HG03565 (cell line): Measurements from ENCODE around the gene RNFT1.
"Not testable (repeated sequence)": the region's sequence is repeated elsewhere in the genome, so short reads cannot be mapped to it uniquely, and the experiment has no call there.

Experiments
- ATAC-seq: cut with Tn5 transposase; IDR thresholded peaks from one replicate; pipeline ENCODE4 v1.9.1; 2021; ENCODE audit warnings: mild to moderate bottlenecking, moderate library complexity; ENCODE audit not compliant: unreplicated experiment

Gene RNFT1

GRCh38 chr17:59964482-59965328 lies at the start of gene RNFT1:
Gene RNFT1, minus strand, starts transcription at chr17:59964740. Its CDS starts 77 bp downstream, at chr17:59964663.
- ATAC-seq, result no peak

GRCh38 chr17:60009326-60009725 lies 44.8 kb upstream of the RNFT1 start:
- ATAC-seq, result not testable (repeated sequence)

GRCh38 chr17:60008377-60008776 lies 43.8 kb upstream of the RNFT1 start:
- not testable (repeated sequence) for ATAC-seq

DNA sequence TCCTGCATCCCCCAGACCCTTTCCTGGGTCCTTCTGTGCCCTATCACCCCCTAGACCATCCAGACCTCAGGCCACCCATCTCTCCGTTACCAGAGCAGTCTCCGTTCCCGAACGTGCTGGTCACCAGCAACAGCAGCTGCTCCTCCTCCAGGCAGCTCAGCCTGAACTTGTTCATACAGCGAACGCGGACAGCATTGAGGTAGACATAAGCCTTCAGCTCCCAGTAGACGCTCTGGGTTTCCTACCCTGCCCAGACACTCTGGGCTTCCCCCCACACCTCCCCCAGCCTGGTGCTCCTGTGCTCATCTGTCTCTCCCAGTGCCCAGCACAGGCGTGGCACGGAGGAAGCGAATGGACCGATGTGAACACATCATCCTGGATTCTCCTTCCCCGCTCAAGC lies 41.6 kb upstream of the RNFT1 start:
- ATAC-seq, result no peak

GRCh38 chr17:60004561-60004960 lies 40.0 kb upstream of the RNFT1 start:
- not testable (repeated sequence) for ATAC-seq

- not testable (repeated sequence) for ATAC-seq
Measured at GRCh38 chr17:60002405-60002804, 37.9 kb upstream of the RNFT1 start.

GRCh38 chr17:59996608-59997007 lies 32.1 kb upstream of the RNFT1 start:
- not testable (repeated sequence) for ATAC-seq

DNA sequence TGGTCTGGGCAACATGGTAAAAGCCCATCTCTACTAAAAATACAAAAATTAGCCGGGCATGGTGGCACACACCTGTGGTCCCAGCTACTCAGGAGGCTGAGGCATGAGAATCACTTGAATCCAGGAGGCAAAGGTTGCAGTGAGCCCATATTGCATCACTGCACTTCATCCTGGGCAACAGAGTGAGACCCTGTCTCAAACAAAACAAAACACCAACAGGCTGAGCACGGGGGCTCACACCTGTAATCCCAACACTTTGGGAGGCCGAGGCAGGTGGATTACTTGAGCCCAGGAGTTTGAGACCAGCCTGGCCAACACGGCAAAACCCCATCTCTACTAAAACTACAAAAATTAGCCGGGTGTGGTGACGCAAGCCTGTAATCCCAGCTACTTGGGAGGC lies 10.6 kb upstream of the RNFT1 start:
- not testable (repeated sequence) for ATAC-seq

DNA sequence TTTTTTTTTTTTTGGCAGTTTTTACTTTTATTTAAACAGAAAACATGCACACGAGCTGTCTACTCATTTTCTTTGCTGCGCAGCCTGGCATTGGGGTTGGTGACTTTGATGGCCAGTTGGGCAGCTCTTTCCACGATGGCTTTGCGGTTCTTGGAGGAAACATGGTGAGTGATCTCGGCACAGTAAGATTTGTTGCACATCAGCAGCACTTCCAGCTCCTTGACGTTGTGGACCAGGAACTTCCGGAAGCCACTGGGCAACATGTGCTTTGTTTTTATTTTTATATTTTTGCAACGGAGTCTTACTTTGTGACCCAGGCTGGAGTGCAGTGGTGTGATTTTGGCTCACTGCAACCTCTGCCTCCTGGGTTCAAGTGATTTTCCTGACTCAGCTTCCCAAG lies 8.9 kb upstream of the RNFT1 start:
- ATAC-seq, result not testable (repeated sequence)

DNA sequence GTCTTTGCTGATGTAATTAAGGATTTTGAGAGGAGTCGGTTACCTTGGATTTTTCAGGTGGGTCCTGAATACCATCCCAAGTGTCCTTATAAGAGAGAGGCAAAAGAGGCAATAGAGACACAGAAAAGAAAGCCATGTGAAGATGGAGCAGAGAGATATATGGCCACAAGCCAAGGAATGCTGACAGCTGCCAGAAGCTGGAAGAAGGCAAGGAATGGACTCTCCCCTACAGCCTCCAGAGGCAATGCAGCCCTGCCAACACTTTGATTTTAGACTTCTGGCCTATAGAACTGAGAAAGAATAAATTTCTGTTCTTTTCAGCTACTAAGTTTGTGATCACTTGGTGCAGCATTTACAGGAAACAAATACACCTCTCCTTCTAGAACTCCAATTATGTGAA lies 8.2 kb upstream of the RNFT1 start:
- ATAC-seq, result no peak

DNA sequence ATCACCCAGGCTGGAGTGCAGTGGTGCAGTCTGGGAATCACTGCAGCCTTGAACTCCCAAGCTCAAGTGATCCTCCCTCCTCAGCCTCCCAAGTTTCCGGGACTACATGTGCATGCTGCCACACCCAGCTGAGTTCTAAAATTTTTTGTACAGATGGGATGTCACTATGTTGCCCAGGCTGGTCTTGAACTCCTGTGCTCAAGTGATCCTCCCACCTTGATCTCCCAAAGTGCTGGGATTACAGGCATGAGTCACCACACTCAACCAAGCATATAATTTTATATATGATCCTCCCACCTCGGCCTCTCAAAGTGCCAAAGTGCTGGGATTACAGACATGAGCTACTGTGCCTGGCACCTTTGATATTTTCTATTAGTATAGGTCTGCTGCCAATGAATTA lies 7.2 kb upstream of the RNFT1 start:
- ATAC-seq, result not testable (repeated sequence)

DNA sequence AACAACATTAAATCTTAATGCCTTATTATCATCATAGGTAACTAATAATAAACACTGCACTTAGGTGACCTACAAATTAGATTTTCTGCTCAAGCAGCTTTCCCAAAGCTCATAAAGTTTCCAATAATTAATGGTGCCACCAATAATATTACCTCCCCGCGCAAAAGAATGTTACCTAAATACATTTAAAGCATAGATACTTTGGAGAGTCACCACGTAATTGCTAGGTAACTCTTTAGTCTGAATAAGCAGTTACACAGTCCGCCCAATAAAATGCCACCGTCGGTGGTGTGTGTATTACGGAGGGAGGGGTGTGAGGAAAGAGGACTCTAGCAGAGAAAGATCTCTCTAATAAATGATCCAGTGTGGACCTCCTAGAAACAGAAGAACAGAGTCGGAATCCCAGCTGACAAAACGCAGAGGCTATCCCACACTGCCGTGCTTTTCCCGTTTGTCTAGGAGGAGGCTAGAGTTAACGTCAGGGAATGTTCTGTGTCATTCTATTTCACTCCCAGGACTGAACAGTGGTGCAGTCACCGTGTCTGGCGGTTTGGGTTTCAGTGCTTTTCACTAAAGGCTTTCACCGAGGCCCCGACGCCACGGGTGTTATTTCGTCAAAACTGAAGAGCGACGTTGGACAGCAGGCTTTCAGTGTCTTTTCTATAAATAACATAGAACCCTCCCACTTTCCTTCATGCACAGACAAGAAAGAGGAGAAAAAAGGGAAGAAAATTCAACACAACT lies 630 bp downstream of the RNFT1 start:
- ATAC-seq, result no peak

- ATAC-seq, result no peak
Measured at GRCh38 chr17:59962739-59963318, 1.7 kb downstream of the RNFT1 start.

DNA sequence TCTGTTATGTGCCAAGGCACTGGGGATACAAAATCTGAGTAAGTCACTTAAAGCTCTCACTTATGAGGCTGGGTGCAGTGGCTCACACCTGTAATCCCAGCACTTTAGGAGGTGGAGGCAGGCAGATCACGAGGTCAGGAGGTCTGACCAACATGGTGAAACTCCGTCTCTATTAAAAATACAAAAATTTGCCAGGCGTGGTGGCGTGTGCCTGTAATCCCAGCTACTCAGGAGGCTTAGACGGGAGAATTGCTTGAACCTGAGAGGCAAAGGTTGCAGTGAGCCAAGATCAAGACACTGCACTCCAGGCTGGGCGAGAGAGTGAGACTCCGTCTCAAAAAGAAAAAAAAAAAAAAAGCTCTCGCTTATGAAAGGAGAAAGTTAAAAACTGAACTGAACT lies 5.0 kb downstream of the RNFT1 start:
- not testable (repeated sequence) for ATAC-seq

DNA sequence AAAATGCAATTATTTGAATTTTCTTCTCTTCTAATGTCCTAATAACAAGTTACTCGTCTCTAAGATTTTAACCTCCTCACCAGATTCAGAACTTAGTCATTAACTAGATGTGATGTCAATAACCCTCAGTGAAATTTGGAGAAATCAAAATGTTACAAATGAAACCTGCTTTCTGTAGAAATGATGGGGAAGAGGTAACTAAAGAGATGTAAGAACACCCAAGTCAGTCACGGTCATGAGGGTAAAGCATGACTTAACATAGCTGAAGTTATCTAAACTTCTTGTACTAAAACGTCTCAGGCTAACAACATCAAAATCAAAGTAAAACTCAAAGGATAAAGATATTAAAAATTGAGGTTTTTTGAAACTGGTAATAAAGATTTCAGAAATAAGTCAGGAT lies 9.7 kb downstream of the RNFT1 start:
- no peak for ATAC-seq

- ATAC-seq, result no peak
Measured at GRCh38 chr17:59950049-59950448, 14.5 kb downstream of the RNFT1 start.

- ATAC-seq, result not testable (repeated sequence)
Measured at GRCh38 chr17:59947310-59947709, 17.2 kb downstream of the RNFT1 start.

GRCh38 chr17:59946433-59946832 lies 18.1 kb downstream of the RNFT1 start:
- ATAC-seq, result not testable (repeated sequence)

DNA sequence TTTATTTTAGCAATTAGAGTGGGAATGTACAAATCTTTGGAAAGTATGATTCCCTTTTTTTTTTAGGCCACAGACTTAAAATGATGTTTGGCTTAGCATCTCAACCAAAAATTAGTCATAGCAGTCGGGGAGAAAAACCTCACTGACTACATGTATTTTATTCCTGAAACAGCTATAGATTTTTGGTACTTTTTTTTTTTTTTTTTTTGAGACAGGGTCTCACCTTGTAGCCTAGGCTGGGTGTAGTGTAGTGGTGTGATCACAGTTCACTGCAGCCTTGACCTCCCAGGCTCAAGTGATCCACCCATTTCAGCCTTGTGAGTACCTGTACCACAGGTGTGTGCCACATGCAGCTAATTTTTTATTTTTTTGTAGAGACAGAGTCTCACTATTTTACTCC lies 23.4 kb downstream of the RNFT1 start:
- ATAC-seq, result no peak

DNA sequence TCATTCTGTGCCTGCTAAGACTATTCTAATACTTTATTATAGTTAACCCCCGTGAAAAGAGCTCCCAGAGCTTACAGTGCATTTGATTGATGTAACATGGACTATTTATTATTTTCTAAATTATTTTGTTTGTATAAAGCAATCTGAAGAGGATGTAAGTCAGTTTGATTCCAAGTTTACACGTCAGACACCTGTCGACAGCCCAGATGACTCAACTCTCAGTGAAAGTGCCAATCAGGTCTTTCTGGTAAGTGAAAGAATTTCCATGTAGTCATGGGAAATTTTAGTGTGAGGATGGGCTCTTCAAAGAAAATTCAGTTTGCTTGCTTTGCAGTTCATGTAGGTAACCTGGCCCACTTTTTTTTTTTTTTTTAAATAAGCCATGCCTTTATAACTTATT lies 23.8 kb downstream of the RNFT1 start:
- not testable (repeated sequence) for ATAC-seq

DNA sequence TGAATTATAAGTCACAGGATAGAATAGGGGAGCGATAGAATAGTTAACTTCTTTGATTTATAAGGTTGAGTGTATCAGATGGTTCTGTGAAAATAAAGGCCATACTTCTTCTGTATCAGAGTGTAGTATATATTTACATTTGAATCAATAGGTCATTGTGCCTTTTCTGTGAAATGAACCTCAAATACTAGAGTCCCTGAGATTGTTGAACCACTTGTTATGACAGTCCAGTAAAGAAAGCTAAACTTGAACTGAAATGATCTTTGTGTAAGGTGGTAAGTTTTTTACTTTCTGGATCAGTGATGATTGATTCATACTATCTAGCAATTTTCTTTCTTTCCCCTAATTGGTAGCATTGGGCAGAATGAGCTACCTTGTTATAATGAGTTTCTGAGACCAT lies 31.2 kb downstream of the RNFT1 start:
- not testable (repeated sequence) for ATAC-seq

GRCh38 chr17:59930768-59931167 lies 33.8 kb downstream of the RNFT1 start:
- not testable (repeated sequence) for ATAC-seq
